HG02642 (cell line): ENCODE measurements around the gene KAZN.

Experiments used
- ATAC-seq: cut with Tn5 transposase; IDR thresholded peaks from one replicate; pipeline ENCODE4 v1.9.1; 2021; ENCODE audit warnings: mild to moderate bottlenecking; ENCODE audit not compliant: unreplicated experiment, poor library complexity

The KAZN gene

GRCh38 chr1:14583788-14584187 lies 14.7 kb upstream of the KAZN start:
- no peak for ATAC-seq

GRCh38 chr1:14585728-14586127 lies 12.8 kb upstream of the KAZN start:
- ATAC-seq, result no peak

- ATAC-seq, result no peak
These were observed 7.9 kb upstream of the KAZN start for GRCh38 chr1:14590411-14591180.

- ATAC-seq, result no peak
These were observed 6.9 kb upstream of the KAZN start for GRCh38 chr1:14591600-14591999.

GRCh38 chr1:14592004-14592631 lies 6.4 kb upstream of the KAZN start:
- ATAC-seq, result no peak

- ATAC-seq, result no peak
These were observed 5.2 kb upstream of the KAZN start for GRCh38 chr1:14593302-14593701.

DNA sequence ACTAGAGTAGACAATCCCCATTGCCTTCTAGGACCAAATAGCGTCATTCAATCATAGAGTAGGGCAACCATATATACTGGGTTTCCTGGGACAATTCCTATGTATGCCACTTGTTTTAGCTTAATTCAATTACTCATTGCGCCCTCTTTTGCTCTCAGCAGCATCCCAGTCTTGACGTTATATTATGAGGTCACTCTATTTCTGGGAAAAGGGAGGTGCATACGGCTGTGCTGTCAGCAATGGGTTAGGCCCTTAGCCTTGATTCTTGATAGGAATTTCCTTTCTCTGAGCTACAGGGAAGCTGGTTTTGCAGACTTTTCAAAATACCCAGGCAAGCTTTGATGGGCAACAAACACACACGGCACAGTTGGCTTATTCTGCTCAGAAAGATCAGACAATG lies 4.4 kb upstream of the KAZN start:
- ATAC-seq, result no peak

DNA sequence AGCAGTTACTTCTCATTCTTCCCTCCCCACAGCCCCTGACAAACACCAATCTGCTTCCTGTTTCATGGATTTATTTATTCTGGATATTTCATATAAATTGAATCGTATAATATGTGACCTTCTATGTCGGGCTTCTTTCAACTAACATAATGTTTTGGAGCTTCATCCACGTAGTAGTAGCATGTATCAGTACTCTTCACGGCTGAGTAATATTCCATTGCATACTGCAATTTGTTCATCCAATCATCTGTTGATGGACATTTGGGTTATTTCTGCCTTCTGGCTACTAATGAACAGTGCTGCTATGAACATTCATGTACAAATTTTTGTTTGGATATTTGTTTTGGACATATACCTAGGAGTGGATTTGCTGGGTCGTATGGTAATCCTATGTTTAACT lies 1.9 kb upstream of the KAZN start:
- ATAC-seq, result no peak

GRCh38 chr1:14597343-14598006 lies 1.0 kb upstream of the KAZN start:
- no peak for ATAC-seq

GRCh38 chr1:14598007-14598497 lies 433 bp upstream of the KAZN start:
- no peak for ATAC-seq

- no peak for ATAC-seq
These were observed 802 bp downstream of the KAZN start for GRCh38 chr1:14599183-14599791.

DNA sequence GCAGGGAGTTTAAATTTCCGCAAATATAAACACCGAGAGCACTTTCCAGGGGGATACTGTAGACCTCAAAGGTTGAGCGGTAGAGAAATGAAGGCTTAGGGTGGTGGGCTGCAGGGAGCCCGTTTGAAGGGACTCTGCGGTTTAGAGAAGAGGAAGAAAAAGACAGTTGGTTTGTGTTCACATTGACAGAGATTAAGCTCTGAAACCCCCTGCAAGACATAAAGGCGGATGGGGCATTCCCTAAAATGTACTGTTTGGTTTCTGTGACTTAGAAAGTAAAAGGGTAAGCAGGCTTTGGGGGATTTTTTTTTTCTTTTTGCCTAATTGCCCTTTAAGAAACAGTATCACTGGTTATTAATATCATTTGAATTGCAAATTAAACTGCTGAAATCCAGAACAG lies 1.3 kb downstream of the KAZN start:
- no peak for ATAC-seq

- ATAC-seq, result no peak
These were observed 2.1 kb downstream of the KAZN start for GRCh38 chr1:14600405-14601112.

DNA sequence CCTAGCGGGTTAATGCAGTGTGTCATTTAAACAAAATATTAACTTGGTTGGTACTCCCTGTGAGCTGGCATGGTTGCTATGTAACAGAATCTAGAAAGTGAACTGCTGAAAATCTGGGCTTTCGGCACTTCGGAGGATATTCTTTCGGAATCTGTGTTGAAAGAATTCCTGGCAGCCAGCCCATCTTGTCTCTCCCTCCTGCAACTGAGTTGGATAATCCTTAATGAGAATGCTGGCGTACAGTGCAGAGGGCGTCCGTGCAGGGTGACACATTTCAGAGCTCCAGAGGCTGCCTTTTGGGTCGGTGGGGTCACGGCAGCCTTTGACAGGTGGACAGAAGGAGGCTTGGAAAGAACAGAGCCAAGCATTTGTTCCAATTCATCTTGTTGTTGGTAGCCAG lies 3.7 kb downstream of the KAZN start:
- no peak for ATAC-seq

DNA sequence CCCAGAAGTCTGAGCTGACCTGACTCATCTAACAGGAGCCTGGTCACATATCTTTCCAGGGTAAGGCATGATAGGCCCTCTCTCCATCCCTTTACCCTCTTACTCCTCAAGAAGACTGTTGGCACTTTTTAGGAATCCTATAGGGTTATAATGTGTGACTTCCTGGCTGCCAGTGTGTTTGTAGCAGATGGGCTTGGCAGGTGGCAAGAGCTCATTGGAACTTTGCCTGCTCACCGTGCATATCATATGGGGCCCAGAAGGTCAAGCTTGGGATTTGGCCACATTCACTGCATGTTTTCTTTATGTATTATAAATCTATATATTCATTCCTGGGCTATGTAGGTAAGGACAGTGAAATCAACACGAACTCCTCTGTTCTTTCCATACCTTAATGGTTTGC lies 5.2 kb downstream of the KAZN start:
- ATAC-seq, result no peak

GRCh38 chr1:14604414-14604813 lies 5.9 kb downstream of the KAZN start:
- ATAC-seq, result no peak

DNA sequence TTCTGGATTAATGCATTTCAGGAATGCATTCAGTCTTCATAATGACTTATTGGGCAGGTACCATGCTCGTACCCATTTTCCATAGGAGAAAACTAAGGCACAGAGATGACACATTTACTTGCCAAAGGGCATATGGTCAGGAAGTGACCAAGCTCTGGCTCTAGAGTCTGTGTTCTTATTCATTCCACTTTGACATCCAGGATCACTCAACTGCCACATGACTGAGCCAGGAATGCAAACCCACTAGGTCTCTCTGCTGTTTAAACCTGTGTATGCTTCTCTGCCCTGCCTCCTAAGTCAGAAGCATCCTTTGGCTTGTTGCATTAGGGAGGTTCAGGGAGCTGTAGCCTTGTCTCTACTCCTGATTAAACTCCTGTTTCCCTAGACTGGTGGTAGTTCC lies 7.5 kb downstream of the KAZN start:
- no peak for ATAC-seq

GRCh38 chr1:14606632-14607031 lies 8.1 kb downstream of the KAZN start:
- ATAC-seq, result no peak

- no peak for ATAC-seq
These were observed 8.8 kb downstream of the KAZN start for GRCh38 chr1:14607295-14607694.

DNA sequence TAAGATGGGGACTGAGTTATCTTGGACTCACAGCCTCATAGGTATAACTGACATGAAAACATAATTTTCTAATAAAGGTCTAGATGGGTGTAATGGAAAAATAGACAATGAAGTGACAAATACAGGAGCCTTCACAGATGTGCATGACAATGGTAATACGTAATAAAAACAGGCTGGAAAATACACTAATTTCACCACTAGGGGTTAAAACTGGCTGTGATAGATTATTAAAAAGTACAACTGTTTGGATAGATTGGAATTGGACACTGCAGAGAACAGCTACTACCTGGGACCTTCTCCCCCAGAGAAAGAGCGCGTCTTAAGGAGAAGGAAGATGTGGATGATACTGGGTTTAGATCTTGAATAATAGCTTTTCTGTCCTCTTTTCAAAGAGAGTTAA lies 9.8 kb downstream of the KAZN start:
- ATAC-seq, result no peak
